ENCODE results near the gene PLD3.

DNA sequence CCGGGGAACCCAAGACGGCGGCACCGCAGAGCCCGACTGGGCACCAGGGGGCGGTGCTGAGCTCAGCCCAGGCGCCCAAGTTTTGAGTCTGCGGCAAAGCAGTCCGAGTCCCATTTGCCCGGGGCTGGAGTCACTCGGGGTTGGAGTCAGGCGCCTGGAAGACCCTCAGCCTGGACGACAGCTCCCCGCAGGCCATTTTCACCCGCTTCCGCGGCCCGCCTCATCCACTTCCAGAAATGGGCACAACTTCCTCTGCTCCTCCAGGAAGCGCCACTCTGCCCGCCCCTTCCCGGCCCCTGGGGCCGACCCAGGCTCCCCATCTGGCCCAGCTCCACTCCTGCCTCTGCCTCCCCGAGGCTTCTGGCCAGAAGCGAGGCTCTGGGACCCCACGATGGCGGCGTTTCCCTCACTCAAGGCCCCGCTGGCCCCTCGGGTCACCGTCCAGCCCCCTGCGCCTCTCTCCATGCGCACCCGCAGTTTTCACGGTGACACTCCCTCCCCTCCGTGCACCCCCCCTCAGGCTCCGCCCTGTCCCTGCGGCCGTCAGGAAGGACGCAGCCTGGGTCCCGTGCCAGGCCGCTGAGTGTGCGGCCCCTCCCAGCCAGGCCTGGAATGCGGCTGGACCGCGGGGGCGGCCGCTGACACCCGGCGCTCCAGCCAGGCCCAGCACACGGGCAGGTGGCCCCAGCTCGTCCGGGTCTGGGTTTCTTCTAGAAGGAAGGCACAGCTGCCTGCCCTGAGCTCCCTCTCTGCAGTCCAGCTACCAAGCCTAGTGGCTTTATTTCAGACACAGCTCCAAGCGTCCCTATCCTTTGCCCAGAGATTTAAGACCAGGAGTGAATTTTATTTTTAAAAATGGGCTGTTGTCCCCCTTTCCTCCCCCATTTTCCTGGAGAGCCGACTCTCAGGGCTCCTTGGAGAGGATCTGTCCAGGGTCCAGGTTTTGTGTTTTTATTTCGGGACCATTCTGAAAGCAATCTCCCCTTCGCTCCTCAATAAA is 72.6 kb downstream of the PLD3 start:
- TF ChIP-seq CTCF (conservative IDR thresholded peaks at IDR 0.05; ENCODE audit: low read depth, low read length) (peak; percentile 97), EZH2 (IDR thresholded peaks at IDR 0.05; ENCODE audit: borderline replicate concordance, low read depth, low read length, poor library complexity, severe bottlenecking) (no peak)
